B cell (primary cell): ENCODE data around the gene DHX38. TPM values are rescaled to one million over a fixed set of nuclear protein-coding genes. Genes with fewer than 3 reads are reported as not detected.

Experiments
- ATAC-seq: fragments of 200-7000 bp; cut with Tn5 transposase; one replicate; pipeline ENCODE4 v1.10.0; 2021; ENCODE audit warnings: low read depth, mild to moderate bottlenecking, moderate number of reproducible peaks, moderate library complexity
- CTCF ChIA-PET: fragments of 350-600 bp; sonication (Branson Sonifier 250); formaldehyde crosslinking; loops from one replicate; lab custom pipeline; 2021; ENCODE audit warnings: antibody characterized with exemption, inconsistent platforms; lab: Charles Lee
- POLR2A ChIA-PET: fragments of 350-600 bp; sonication (Branson Sonifier 250); formaldehyde crosslinking; loops from one replicate; lab custom pipeline; 2021; ENCODE audit warnings: antibody characterized with exemption; lab: Charles Lee
- DNase-seq: peaks from one replicate; pipeline ENCODE4 v3.0.0; 2013
- H2AFZ ChIP-seq: 2 replicates; pipeline ENCODE4 v1.6.1; 2012; ENCODE audit warnings: mild to moderate bottlenecking, low read depth, low read length; ENCODE audit not compliant: insufficient read depth, poor library complexity, severe bottlenecking
- H3K27ac ChIP-seq, 2 donors: 1 replicate in 1 of 2; 2 replicates in 1 of 2; pipeline ENCODE4 v1.5.1; 2012 to 2013; ENCODE audit warnings: low read length in 2 of 2, mild to moderate bottlenecking in 2 of 2, moderate library complexity in 1 of 2
- H3K27me3 ChIP-seq, 4 experiments: fragments of 200-600 bp in 1 of 4; sonication (generic) in 1 of 4; replicated peaks in 1 of 4; 1 replicate in 2 of 4; 2 replicates in 2 of 4; pipeline versions ENCODE4 v1.6.1 to v1.7.0; 2013 to 2016; ENCODE audit warnings: low read length in 3 of 4, mild to moderate bottlenecking in 2 of 4, mixed read lengths in 1 of 4, moderate library complexity in 1 of 4; ENCODE audit not compliant: insufficient read depth in 4 of 4, control insufficient read depth in 3 of 4; ENCODE audit errors: control extremely low read depth in 1 of 4
- H3K36me3 ChIP-seq, 2 experiments: replicated peaks in 1 of 2; 1 replicate in 1 of 2; 2 replicates in 1 of 2; pipeline versions ENCODE4 v1.6.1 to v1.7.1; 2013; ENCODE audit warnings: low read length in 1 of 2; ENCODE audit not compliant: insufficient read depth in 2 of 2, control insufficient read depth in 1 of 2; ENCODE audit errors: control extremely low read depth in 1 of 2, extremely low read depth in 1 of 2
- H3K4me1 ChIP-seq, 2 donors: fragments of 200-600 bp in 1 of 2; sonication (generic) in 1 of 2; 1 replicate in 1 of 2; 2 replicates in 1 of 2; pipeline versions ENCODE4 v1.5.1 to v1.6.1; 2013 to 2017; ENCODE audit warnings: low read length in 2 of 2; ENCODE audit not compliant: control insufficient read depth in 2 of 2, insufficient read depth in 2 of 2
- H3K4me2 ChIP-seq: replicated peaks from 2 replicates; pipeline ENCODE3; 2012; ENCODE audit warnings: mild to moderate bottlenecking, low read depth, low read length; ENCODE audit not compliant: poor library complexity, severe bottlenecking
- H3K4me3 ChIP-seq, 5 experiments: fragments of 200-600 bp in 1 of 5; sonication (generic) in 1 of 5; 1 replicate in 3 of 5; 2 replicates in 2 of 5; pipeline versions ENCODE4 v1.5.1 to v1.7.0; 2011 to 2016; ENCODE audit warnings: low read length in 4 of 5, mild to moderate bottlenecking in 4 of 5, low read depth in 2 of 5, control low read depth in 1 of 5, moderate library complexity in 1 of 5; ENCODE audit not compliant: insufficient read depth in 1 of 5; ENCODE audit errors: control extremely low read depth in 1 of 5, extremely low read depth in 1 of 5
- H3K79me2 ChIP-seq: fragments of 200-600 bp; sonication (generic); one replicate; pipeline ENCODE4 v1.6.0; 2016; ENCODE audit warnings: low read length; ENCODE audit not compliant: control insufficient read depth, insufficient read depth
- H3K9ac ChIP-seq: fragments of 200-600 bp; sonication (generic); 2 replicates; pipeline ENCODE4 v1.6.1; 2017; ENCODE audit warnings: mild to moderate bottlenecking, low read length, moderate library complexity
- H3K9me3 ChIP-seq, 3 donors: one replicate each; pipeline versions ENCODE4 v1.6.1 to v1.7.1; 2013; ENCODE audit warnings: low read length in 2 of 3; ENCODE audit not compliant: control insufficient read depth in 2 of 3, insufficient read depth in 1 of 3; ENCODE audit errors: control extremely low read depth in 1 of 3
- H4K20me1 ChIP-seq: 2 replicates; pipeline ENCODE4 v1.6.0; 2012; ENCODE audit warnings: mild to moderate bottlenecking, low read length; ENCODE audit not compliant: insufficient read depth, control insufficient read depth, poor library complexity, severe bottlenecking
- H3K27ac Mint-ChIP-seq: one replicate; pipeline ENCODE4 v1.8.0; 2021; ENCODE audit warnings: mixed read lengths
- H3K27me3 Mint-ChIP-seq: one replicate; pipeline ENCODE4 v1.8.0; 2021; ENCODE audit warnings: mixed read lengths
- H3K4me1 Mint-ChIP-seq: one replicate; pipeline ENCODE4 v1.8.0; 2021; ENCODE audit warnings: mixed read lengths
- H3K4me3 Mint-ChIP-seq: one replicate; pipeline ENCODE4 v1.8.0; 2021; ENCODE audit warnings: mixed read lengths
- H3K9me3 Mint-ChIP-seq: one replicate; pipeline ENCODE4 v1.8.0; 2022; ENCODE audit warnings: mixed read lengths; ENCODE audit not compliant: insufficient read depth
- CTCF ChIP-seq: fragments of 200-600 bp; IDR thresholded peaks from one replicate; pipeline ENCODE4 v1.8.0; 2022; ENCODE audit warnings: antibody characterized with exemption, mild to moderate bottlenecking
- EZH2 ChIP-seq: IDR thresholded peaks from 2 replicates; pipeline ENCODE4 v1.6.1; 2012; ENCODE audit warnings: borderline replicate concordance, low read depth, mild to moderate bottlenecking, moderate library complexity, low read length; ENCODE audit not compliant: insufficient read depth, poor library complexity, severe bottlenecking
- WGBS: methylation state at CpG from one replicate; pipeline ENCODE4 v1.1.5; 2013; ENCODE audit warnings: missing lambda C conversion rate; ENCODE audit not compliant: insufficient coverage; 5-methylcytosine and 5-hydroxymethylcytosine counted together
- intact Hi-C: fragments of 100-400 bp; cut with micrococcal nuclease; formaldehyde crosslinking; loops from one replicate; pipeline ENCODE4 v1.10.0; 2022
- polyA plus RNA-seq: library from polyadenylated mRNA; depleted of rRNA; stranded (reverse); fragments of >200 nt; gene quantifications from 2 replicates; pipeline ENCODE4 v1.2.3, GENCODE V29; 2012
- total RNA-seq, 2 donors: library from RNA; stranded (reverse); fragments of 120-200 nt in 1 of 2; gene quantifications; 1 replicate in 1 of 2; 2 replicates in 1 of 2; pipeline versions ENCODE4 v1.2.3 to v1.2.4, GENCODE V29; 2013 to 2022

The DHX38 gene
- total and polyA plus RNA-seq, 2 donors (not counting 1 experiment from before 2014, with no cell fraction given), result 98.2 to 114 TPM

- Histone ChIP-seq H4K20me1 (no peaks in the 10 kb centered on the region), H3K36me3 (peaks cover 0 to 52% of the 10 kb centered on the region in 2 experiments), H2AFZ (no peak overlapping the region), H3K27ac (no peak overlapping the region), H3K79me2 (no peaks in the 10 kb centered on the region), H3K4me2 (no peak overlapping the region), H3K4me1 (no peaks in the 10 kb centered on the region), H3K9me3 (no peaks in the 10 kb centered on the region), H3K27me3 (no peaks in the 10 kb centered on the region), H3K9ac (no peak overlapping the region), H3K4me3 (no peak overlapping the region)
- DNase-seq, result no peak
- H3K27ac Mint-ChIP-seq, result no peak overlapping the region
- TF ChIP-seq EZH2 (no peak), CTCF (no peak)
- H3K4me3 Mint-ChIP-seq, result no peak overlapping the region
- H3K4me1 Mint-ChIP-seq, result no peaks in the 10 kb centered on the region
- H3K27me3 Mint-ChIP-seq, result no peaks in the 10 kb centered on the region
- ChIA-PET POLR2A (no interaction called here), CTCF (interaction anchor here (1.7 kb wide), 1 partner anchor 12 kb away, joined by 5 read pairs; no protein-coding TSS in a partner anchor)
- H3K9me3 Mint-ChIP-seq, result peaks cover 6% of the 10 kb centered on the region
- ATAC-seq, result no peak
- intact Hi-C loops, result no loop called here
- WGBS, result 98% methylated on average over 14 of the region's 15 CpGs
Observed at GRCh38 chr16:72112452-72112792, 18.8 kb downstream of the DHX38 start.

- H3K9ac ChIP-seq, result no peak overlapping the region
- Mint-ChIP-seq H3K4me3 (no peak overlapping the region), H3K27ac (no peak overlapping the region), H3K4me1 (no peaks in the 10 kb centered on the region), H3K9me3 (peaks cover 6% of the 10 kb centered on the region), H3K27me3 (no peaks in the 10 kb centered on the region)
- H4K20me1 ChIP-seq, result no peaks in the 10 kb centered on the region
- H3K4me1 ChIP-seq, result no peaks in the 10 kb centered on the region
- intact Hi-C loops, result no loop called here
- no peak overlapping the region for H3K4me3 ChIP-seq
- ATAC-seq (no peak), DNase-seq (no peak)
- TF ChIP-seq CTCF, result no peak
- TF ChIP-seq EZH2, result no peak
- H3K9me3 ChIP-seq, result no peaks in the 10 kb centered on the region
- 100% methylated on average over 5 of the region's 7 CpGs for WGBS
- H3K79me2 ChIP-seq, result no peaks in the 10 kb centered on the region
- no peak overlapping the region for H3K27ac ChIP-seq
- CTCF ChIA-PET, result no interaction called here
- H3K27me3 ChIP-seq, result no peaks in the 10 kb centered on the region
- H3K4me2 ChIP-seq, result no peak overlapping the region
- POLR2A ChIA-PET, result no interaction called here
- H2AFZ ChIP-seq, result no peak overlapping the region
- peaks cover 0 to 47% of the 10 kb centered on the region in 2 experiments for H3K36me3 ChIP-seq
Observed at GRCh38 chr16:72112906-72113615, 19.4 kb downstream of the DHX38 start.
